ENCODE results near the gene HOMER2. TPM values are rescaled to one million over a fixed set of nuclear protein-coding genes. Genes with fewer than 3 reads are reported as not detected.

HOMER2 gene
- total and polyA plus RNA-seq, 2 experiments from 2014 or later: 10.8 to 23.9 TPM

DNA sequence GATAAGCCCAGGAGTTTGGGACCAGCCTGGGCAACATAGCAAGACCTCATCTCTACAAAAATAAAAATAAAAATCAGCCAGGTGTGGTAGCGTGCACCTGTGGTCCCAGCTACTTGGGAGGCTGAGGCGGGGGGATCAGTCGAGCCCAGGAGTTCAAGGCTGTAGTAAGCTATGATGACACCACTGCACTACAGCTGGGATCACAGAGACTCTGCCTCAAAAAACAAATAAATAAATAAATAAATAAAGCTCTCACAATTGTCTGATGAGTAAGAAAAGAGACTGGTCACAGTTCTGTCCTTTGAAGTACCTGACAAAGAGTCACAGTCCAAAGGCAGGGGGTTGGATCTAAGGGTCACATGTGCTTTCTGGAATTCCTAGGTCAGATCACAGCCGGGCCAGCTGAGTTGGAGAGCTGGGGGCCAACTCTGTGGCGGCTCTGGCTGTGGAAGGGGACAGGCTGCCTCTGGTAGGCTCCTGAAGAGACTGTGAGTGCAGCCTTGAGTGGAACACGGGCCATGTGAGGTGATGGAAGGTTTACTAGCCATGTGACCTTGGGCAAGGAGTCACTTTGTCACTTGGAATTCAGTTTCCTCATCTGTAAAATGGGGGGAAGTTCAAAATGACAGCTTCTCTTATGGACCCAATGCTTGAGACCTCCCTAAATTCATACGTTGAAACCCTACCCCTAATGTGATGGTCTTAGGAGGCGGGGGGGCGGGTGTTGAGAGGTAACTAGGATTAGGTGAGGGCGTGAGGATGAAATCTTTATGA is 95.9 kb downstream of the HOMER2 start:
- H3K4me1 ChIP-seq (ENCODE audit: insufficient read depth): no peaks in the 10 kb centered on the region
- no peak overlapping the region for H3K4me3 Mint-ChIP-seq
- no peak overlapping the region for H3K4me2 ChIP-seq
- no peak overlapping the region for H3K27ac ChIP-seq (ENCODE audit: low read depth)
- H3K9me2 ChIP-seq (ENCODE audit: insufficient read depth): no peaks in the 10 kb centered on the region
- H3K4me1 Mint-ChIP-seq: no peaks in the 10 kb centered on the region
- TF ChIP-seq EZH2 (IDR thresholded peaks at IDR 0.05; ENCODE audit: low read depth, unreplicated experiment) (no peak), JUNB (IDR thresholded peaks at IDR 0.05; ENCODE audit: unreplicated experiment) (no peak)
- H3K79me2 ChIP-seq (replicated peaks; ENCODE audit: insufficient read depth): no peaks in the 10 kb centered on the region
- no peaks in the 10 kb centered on the region for H3K36me3 ChIP-seq (ENCODE audit: insufficient read depth)
- H3K36me3 Mint-ChIP-seq (ENCODE audit: low read depth): no peaks in the 10 kb centered on the region
- no peak overlapping the region for H3K27ac Mint-ChIP-seq
- DNase-seq (ENCODE audit: low spot score) (no peak), ATAC-seq (no peak)
- H3K9me3 Mint-ChIP-seq: no peaks in the 10 kb centered on the region
- no peaks in the 10 kb centered on the region for H3K27me3 ChIP-seq (ENCODE audit: insufficient read depth)
- peaks cover 6% of the 10 kb centered on the region for H3K27me3 Mint-ChIP-seq (ENCODE audit: insufficient read depth, low read depth, poor library complexity)
- no peak overlapping the region for H3K4me3 ChIP-seq
- H4K20me1 ChIP-seq (replicated peaks; ENCODE audit: insufficient read depth): no peaks in the 10 kb centered on the region
- H2AFZ ChIP-seq: no peak overlapping the region
- H3F3A ChIP-seq (replicated peaks; ENCODE audit: low read depth): no peaks in the 10 kb centered on the region

DNA sequence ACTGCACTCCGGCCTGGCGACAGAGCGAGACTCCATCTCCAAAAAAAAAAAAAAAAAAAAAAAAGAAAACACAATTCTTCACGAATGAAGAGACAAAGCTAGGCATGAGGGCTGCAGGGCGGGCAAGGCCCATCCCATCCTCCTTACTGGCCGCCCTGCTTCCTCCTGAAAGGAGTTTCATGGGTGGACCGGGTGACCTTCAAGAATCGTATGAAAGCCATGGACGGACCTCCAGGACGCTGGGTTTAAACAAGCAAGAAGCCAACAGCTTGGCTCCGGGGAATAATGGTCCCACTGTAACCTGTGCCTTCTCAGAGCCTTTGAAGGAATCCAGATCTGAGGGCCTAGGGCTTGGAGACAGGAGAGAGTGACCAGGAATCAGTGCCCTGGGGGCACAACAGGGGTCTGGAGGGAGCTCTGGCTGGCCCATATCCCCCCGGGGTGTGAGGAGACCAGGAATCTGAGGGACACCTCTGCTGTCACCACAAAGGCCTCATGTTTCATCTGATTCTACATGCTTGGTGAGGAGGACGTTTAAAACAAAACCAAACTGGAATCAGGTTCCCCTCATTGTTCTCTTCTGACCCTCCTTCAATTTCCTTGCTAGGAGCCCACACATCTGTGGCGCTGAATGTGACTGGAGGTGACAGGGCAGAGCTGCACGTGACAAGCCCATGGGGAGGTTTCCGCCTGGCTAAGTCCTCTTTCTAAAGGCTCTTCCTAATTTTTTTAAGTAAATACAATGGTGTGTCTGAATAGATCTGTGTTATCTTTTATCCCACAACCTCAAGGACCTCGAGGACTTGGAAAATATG is 97.0 kb downstream of the HOMER2 start:
- no peak overlapping the region for H3K4me3 Mint-ChIP-seq
- Histone ChIP-seq H3K27me3 (ENCODE audit: insufficient read depth) (no peaks in the 10 kb centered on the region), H3K9me2 (ENCODE audit: insufficient read depth) (no peaks in the 10 kb centered on the region), H2AFZ (no peak overlapping the region), H3F3A (replicated peaks; ENCODE audit: low read depth) (no peaks in the 10 kb centered on the region), H3K4me2 (no peak overlapping the region), H3K27ac (ENCODE audit: low read depth) (no peak overlapping the region), H4K20me1 (replicated peaks; ENCODE audit: insufficient read depth) (no peaks in the 10 kb centered on the region), H3K36me3 (ENCODE audit: insufficient read depth) (no peaks in the 10 kb centered on the region), H3K4me1 (ENCODE audit: insufficient read depth) (no peaks in the 10 kb centered on the region), H3K79me2 (replicated peaks; ENCODE audit: insufficient read depth) (no peaks in the 10 kb centered on the region), H3K4me3 (no peak overlapping the region)
- H3K27me3 Mint-ChIP-seq (ENCODE audit: insufficient read depth, low read depth, poor library complexity): peaks cover 9% of the 10 kb centered on the region
- peaks cover under 1% of the 10 kb centered on the region; the same call in 1 of the 3 replicates for H3K4me1 Mint-ChIP-seq
- no peak overlapping the region for H3K27ac Mint-ChIP-seq
- no peaks in the 10 kb centered on the region for H3K9me3 Mint-ChIP-seq
- DNase-seq (ENCODE audit: low spot score) (no peak), ATAC-seq (no peak)
- H3K36me3 Mint-ChIP-seq (ENCODE audit: low read depth): no peaks in the 10 kb centered on the region
- TF ChIP-seq, protein P1, sequence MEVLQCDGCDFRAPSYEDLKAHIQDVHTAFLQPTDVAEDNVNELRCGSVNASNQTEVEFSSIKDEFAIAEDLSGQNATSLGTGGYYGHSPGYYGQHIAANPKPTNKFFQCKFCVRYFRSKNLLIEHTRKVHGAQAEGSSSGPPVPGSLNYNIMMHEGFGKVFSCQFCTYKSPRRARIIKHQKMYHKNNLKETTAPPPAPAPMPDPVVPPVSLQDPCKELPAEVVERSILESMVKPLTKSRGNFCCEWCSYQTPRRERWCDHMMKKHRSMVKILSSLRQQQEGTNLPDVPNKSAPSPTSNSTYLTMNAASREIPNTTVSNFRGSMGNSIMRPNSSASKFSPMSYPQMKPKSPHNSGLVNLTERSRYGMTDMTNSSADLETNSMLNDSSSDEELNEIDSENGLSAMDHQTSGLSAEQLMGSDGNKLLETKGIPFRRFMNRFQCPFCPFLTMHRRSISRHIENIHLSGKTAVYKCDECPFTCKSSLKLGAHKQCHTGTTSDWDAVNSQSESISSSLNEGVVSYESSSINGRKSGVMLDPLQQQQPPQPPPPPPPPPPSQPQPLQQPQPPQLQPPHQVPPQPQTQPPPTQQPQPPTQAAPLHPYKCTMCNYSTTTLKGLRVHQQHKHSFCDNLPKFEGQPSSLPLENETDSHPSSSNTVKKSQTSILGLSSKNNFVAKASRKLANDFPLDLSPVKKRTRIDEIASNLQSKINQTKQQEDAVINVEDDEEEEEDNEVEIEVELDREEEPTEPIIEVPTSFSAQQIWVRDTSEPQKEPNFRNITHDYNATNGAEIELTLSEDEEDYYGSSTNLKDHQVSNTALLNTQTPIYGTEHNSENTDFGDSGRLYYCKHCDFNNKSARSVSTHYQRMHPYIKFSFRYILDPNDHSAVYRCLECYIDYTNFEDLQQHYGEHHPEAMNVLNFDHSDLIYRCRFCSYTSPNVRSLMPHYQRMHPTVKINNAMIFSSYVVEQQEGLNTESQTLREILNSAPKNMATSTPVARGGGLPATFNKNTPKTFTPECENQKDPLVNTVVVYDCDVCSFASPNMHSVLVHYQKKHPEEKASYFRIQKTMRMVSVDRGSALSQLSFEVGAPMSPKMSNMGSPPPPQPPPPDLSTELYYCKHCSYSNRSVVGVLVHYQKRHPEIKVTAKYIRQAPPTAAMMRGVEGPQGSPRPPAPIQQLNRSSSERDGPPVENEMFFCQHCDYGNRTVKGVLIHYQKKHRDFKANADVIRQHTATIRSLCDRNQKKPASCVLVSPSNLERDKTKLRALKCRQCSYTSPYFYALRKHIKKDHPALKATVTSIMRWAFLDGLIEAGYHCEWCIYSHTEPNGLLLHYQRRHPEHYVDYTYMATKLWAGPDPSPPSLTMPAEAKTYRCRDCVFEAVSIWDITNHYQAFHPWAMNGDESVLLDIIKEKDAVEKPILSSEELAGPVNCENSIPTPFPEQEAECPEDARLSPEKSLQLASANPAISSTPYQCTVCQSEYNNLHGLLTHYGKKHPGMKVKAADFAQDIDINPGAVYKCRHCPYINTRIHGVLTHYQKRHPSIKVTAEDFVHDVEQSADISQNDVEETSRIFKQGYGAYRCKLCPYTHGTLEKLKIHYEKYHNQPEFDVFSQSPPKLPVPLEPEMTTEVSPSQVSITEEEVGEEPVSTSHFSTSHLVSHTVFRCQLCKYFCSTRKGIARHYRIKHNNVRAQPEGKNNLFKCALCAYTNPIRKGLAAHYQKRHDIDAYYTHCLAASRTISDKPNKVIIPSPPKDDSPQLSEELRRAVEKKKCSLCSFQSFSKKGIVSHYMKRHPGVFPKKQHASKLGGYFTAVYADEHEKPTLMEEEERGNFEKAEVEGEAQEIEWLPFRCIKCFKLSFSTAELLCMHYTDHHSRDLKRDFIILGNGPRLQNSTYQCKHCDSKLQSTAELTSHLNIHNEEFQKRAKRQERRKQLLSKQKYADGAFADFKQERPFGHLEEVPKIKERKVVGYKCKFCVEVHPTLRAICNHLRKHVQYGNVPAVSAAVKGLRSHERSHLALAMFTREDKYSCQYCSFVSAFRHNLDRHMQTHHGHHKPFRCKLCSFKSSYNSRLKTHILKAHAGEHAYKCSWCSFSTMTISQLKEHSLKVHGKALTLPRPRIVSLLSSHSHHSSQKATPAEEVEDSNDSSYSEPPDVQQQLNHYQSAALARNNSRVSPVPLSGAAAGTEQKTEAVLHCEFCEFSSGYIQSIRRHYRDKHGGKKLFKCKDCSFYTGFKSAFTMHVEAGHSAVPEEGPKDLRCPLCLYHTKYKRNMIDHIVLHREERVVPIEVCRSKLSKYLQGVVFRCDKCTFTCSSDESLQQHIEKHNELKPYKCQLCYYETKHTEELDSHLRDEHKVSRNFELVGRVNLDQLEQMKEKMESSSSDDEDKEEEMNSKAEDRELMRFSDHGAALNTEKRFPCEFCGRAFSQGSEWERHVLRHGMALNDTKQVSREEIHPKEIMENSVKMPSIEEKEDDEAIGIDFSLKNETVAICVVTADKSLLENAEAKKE (CRISPR knock-in tag; IDR thresholded peaks at IDR 0.05): no peak
- TF ChIP-seq ZNF331 (CRISPR knock-in tag; IDR thresholded peaks at IDR 0.05; ENCODE audit: low read depth) (no peak), NANOG (IDR thresholded peaks at IDR 0.05; ENCODE audit: borderline replicate concordance) (no peak), JUNB (IDR thresholded peaks at IDR 0.05; ENCODE audit: unreplicated experiment) (no peak), CREB1 (CRISPR knock-in tag; IDR thresholded peaks at IDR 0.05; ENCODE audit: low read depth) (no peak), STAT1 (IDR thresholded peaks at IDR 0.05; ENCODE audit: unreplicated experiment) (no peak), EZH2 (IDR thresholded peaks at IDR 0.05; ENCODE audit: low read depth, unreplicated experiment) (no peak), EZH2phosphoT487 (IDR thresholded peaks at IDR 0.05; ENCODE audit: unreplicated experiment) (no peak), ZNF114 (CRISPR knock-in tag; IDR thresholded peaks at IDR 0.05) (no peak), POLR2AphosphoS5 (IDR thresholded peaks at IDR 0.05; ENCODE audit: low read depth) (no peak)
- TF ChIP-seq, protein P2, sequence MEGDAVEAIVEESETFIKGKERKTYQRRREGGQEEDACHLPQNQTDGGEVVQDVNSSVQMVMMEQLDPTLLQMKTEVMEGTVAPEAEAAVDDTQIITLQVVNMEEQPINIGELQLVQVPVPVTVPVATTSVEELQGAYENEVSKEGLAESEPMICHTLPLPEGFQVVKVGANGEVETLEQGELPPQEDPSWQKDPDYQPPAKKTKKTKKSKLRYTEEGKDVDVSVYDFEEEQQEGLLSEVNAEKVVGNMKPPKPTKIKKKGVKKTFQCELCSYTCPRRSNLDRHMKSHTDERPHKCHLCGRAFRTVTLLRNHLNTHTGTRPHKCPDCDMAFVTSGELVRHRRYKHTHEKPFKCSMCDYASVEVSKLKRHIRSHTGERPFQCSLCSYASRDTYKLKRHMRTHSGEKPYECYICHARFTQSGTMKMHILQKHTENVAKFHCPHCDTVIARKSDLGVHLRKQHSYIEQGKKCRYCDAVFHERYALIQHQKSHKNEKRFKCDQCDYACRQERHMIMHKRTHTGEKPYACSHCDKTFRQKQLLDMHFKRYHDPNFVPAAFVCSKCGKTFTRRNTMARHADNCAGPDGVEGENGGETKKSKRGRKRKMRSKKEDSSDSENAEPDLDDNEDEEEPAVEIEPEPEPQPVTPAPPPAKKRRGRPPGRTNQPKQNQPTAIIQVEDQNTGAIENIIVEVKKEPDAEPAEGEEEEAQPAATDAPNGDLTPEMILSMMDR (conservative IDR thresholded peaks at IDR 0.05; ENCODE audit: low read depth in 2 of 2): no peak

Measured in GM23338 (cell line).